Measurements from ENCODE around the gene CDC25A.
"Not testable (repeated sequence)": the region's sequence is repeated elsewhere in the genome, so short reads cannot be mapped to it uniquely, and the experiment has no call there.

Gene CDC25A

GRCh38 chr3:48119505-48120193 lies 68.6 kb downstream of the CDC25A start:
- no peak overlapping the region for H3K9ac ChIP-seq (ENCODE audit: low read depth, low read length)
- no peaks in the 10 kb centered on the region for H3K36me3 ChIP-seq (ENCODE audit: insufficient read depth, low read length)
- H3K4me1 ChIP-seq (ENCODE audit: insufficient read depth, low read length) = no peaks in the 10 kb centered on the region
- no peaks in the 10 kb centered on the region for H3K9me3 ChIP-seq (ENCODE audit: control insufficient read depth, insufficient read depth, low read length)

- Histone ChIP-seq H3K9me3 (ENCODE audit: control insufficient read depth, insufficient read depth, low read length) (no peaks in the 10 kb centered on the region), H3K9ac (ENCODE audit: low read depth, low read length) (no peak overlapping the region), H3K36me3 (ENCODE audit: insufficient read depth, low read length) (no peaks in the 10 kb centered on the region), H3K4me1 (ENCODE audit: insufficient read depth, low read length) (no peaks in the 10 kb centered on the region)
Measured at GRCh38 chr3:48118928-48119327, 69.3 kb downstream of the CDC25A start.

- H3K9ac ChIP-seq (ENCODE audit: low read depth, low read length) = no peak overlapping the region
- no peaks in the 10 kb centered on the region for H3K4me1 ChIP-seq (ENCODE audit: insufficient read depth, low read length)
- H3K36me3 ChIP-seq (ENCODE audit: insufficient read depth, low read length) = no peaks in the 10 kb centered on the region
- H3K9me3 ChIP-seq (ENCODE audit: control insufficient read depth, insufficient read depth, low read length) = no peaks in the 10 kb centered on the region
Measured at GRCh38 chr3:48118322-48118721, 69.9 kb downstream of the CDC25A start.

GRCh38 chr3:48112813-48113212 lies 75.4 kb downstream of the CDC25A start:
- no peaks in the 10 kb centered on the region for H3K4me1 ChIP-seq (ENCODE audit: insufficient read depth, low read length)
- no peaks in the 10 kb centered on the region; the same call in 1 of the 2 replicates for H3K9me3 ChIP-seq (ENCODE audit: control insufficient read depth, insufficient read depth, low read length)
- H3K36me3 ChIP-seq (ENCODE audit: insufficient read depth, low read length) = no peaks in the 10 kb centered on the region
- no peak overlapping the region for H3K9ac ChIP-seq (ENCODE audit: low read depth, low read length)

GRCh38 chr3:48112108-48112791 lies 76.0 kb downstream of the CDC25A start:
- not testable (repeated sequence) for H3K4me1 ChIP-seq (ENCODE audit: insufficient read depth, low read length); H3K9me3 ChIP-seq (ENCODE audit: control insufficient read depth, insufficient read depth, low read length); H3K9ac ChIP-seq (ENCODE audit: low read depth, low read length); H3K36me3 ChIP-seq (ENCODE audit: insufficient read depth, low read length)

- Histone ChIP-seq H3K9me3 (ENCODE audit: control insufficient read depth, insufficient read depth, low read length) (no peaks in the 10 kb centered on the region; the same call in 1 of the 2 replicates), H3K4me1 (ENCODE audit: insufficient read depth, low read length) (peaks cover 6% of the 10 kb centered on the region; the same call in 1 of the 2 replicates), H3K9ac (ENCODE audit: low read depth, low read length) (no peak overlapping the region), H3K36me3 (ENCODE audit: insufficient read depth, low read length) (no peaks in the 10 kb centered on the region)
Measured at GRCh38 chr3:48110463-48110862, 77.8 kb downstream of the CDC25A start.

- Histone ChIP-seq H3K9me3 (ENCODE audit: control insufficient read depth, insufficient read depth, low read length) (no peaks in the 10 kb centered on the region), H3K4me1 (ENCODE audit: insufficient read depth, low read length) (peaks cover 6% of the 10 kb centered on the region; the same call in 1 of the 2 replicates), H3K9ac (ENCODE audit: low read depth, low read length) (no peak overlapping the region), H3K36me3 (ENCODE audit: insufficient read depth, low read length) (no peaks in the 10 kb centered on the region)
Measured at GRCh38 chr3:48107227-48107626, 81.0 kb downstream of the CDC25A start.
